ENCODE data around the gene FEZF2. TPM values are rescaled to one million over a fixed set of nuclear protein-coding genes. Genes with fewer than 3 reads are reported as not detected.

Gene FEZF2
- total and polyA plus RNA-seq, 3 donors from 2014 or later: not detected

- no peaks in the 10 kb centered on the region for H3K27me3 ChIP-seq
- no peak overlapping the region for H3K27ac ChIP-seq
- peaks cover 25% of the 10 kb centered on the region for H3K4me1 ChIP-seq
These were observed 2.3 kb downstream of the FEZF2 start for GRCh38 chr3:62370858-62371719.

GRCh38 chr3:62370112-62370857 is 3.1 kb downstream of the FEZF2 start:
- TF ChIP-seq POLR2A (IDR thresholded peaks at IDR 0.05): no peak
- no peak for TF ChIP-seq CTCF (IDR thresholded peaks at IDR 0.05)
- WGBS, 2 donors: 8% methylated on average over 46 of the region's 46 CpGs
- intact Hi-C loops (cut with DNase I; ENCODE audit: low total_unique reads): no loop called here
- no peak overlapping the region for H3K4me3 ChIP-seq
- DNase-seq: no peak
- H3K4me1 ChIP-seq: peaks cover 25% of the 10 kb centered on the region
- no peaks in the 10 kb centered on the region for H3K9me3 ChIP-seq
- H3K27me3 ChIP-seq: no peaks in the 10 kb centered on the region
- H3K27ac ChIP-seq: no peak overlapping the region
- no peaks in the 10 kb centered on the region for H3K36me3 ChIP-seq (ENCODE audit: low read depth, missing control alignments)

More at GRCh38 chr3:62370858-62371719, 2.3 kb downstream of the FEZF2 start:
- no peaks in the 10 kb centered on the region for H3K9me3 ChIP-seq
- TF ChIP-seq POLR2A (IDR thresholded peaks at IDR 0.05) (no peak), CTCF (IDR thresholded peaks at IDR 0.05) (no peak)
- intact Hi-C loops (cut with DNase I; ENCODE audit: low total_unique reads): no loop called here
- no peak for DNase-seq
- WGBS, 2 donors: 6 to 7% methylated on average over 22 to 49 of the region's 49 CpGs
- H3K4me3 ChIP-seq: no peak overlapping the region
- H3K36me3 ChIP-seq (ENCODE audit: low read depth, missing control alignments): no peaks in the 10 kb centered on the region

GRCh38 chr3:62369476-62369743 is 3.9 kb downstream of the FEZF2 start:
- H3K27ac ChIP-seq: no peak overlapping the region
- H3K36me3 ChIP-seq (ENCODE audit: low read depth, missing control alignments): no peaks in the 10 kb centered on the region
- H3K9me3 ChIP-seq: no peaks in the 10 kb centered on the region
- no peaks in the 10 kb centered on the region for H3K27me3 ChIP-seq
- WGBS, 2 donors: 6 to 12% methylated on average over 12 of the region's 12 CpGs
- TF ChIP-seq POLR2A (IDR thresholded peaks at IDR 0.05): no peak
- TF ChIP-seq CTCF (IDR thresholded peaks at IDR 0.05): no peak
- peaks cover 25% of the 10 kb centered on the region for H3K4me1 ChIP-seq
- no peak for DNase-seq
- intact Hi-C loops (cut with DNase I; ENCODE audit: low total_unique reads): no loop called here
- no peak overlapping the region for H3K4me3 ChIP-seq

GRCh38 chr3:62368705-62369475 is 4.5 kb downstream of the FEZF2 start:
- Histone ChIP-seq H3K27me3 (no peaks in the 10 kb centered on the region), H3K4me3 (peak overlapping the region; percentile 18 to 24), H3K27ac (no peak overlapping the region), H3K9me3 (no peaks in the 10 kb centered on the region), H3K36me3 (ENCODE audit: low read depth, missing control alignments) (no peaks in the 10 kb centered on the region), H3K4me1 (peaks cover 20% of the 10 kb centered on the region)
- intact Hi-C loops (cut with DNase I; ENCODE audit: low total_unique reads): no loop called here
- 3 to 4% methylated on average over 39 to 58 of the region's 58 CpGs for WGBS, 2 donors
- TF ChIP-seq POLR2A (IDR thresholded peaks at IDR 0.05): no peak
- no peak for TF ChIP-seq CTCF (IDR thresholded peaks at IDR 0.05)
- DNase-seq: no peak

Measured in testis (tissue), 3 donors.